IPS-18c (cell line): Measurements from ENCODE around the gene CTDSP2.

Source experiments
- H3K4me3 ChIP-seq: 2 replicates; pipeline ENCODE4 v1.7.0; 2013; ENCODE audit warnings: low read depth, mild to moderate bottlenecking, low read length, moderate library complexity; ENCODE audit not compliant: insufficient read depth
- H3K9me3 ChIP-seq: one replicate; pipeline ENCODE4 v1.6.1; 2013; ENCODE audit warnings: mild to moderate bottlenecking, low read length, moderate library complexity; ENCODE audit not compliant: control insufficient read depth, insufficient read depth

CTDSP2 gene

DNA sequence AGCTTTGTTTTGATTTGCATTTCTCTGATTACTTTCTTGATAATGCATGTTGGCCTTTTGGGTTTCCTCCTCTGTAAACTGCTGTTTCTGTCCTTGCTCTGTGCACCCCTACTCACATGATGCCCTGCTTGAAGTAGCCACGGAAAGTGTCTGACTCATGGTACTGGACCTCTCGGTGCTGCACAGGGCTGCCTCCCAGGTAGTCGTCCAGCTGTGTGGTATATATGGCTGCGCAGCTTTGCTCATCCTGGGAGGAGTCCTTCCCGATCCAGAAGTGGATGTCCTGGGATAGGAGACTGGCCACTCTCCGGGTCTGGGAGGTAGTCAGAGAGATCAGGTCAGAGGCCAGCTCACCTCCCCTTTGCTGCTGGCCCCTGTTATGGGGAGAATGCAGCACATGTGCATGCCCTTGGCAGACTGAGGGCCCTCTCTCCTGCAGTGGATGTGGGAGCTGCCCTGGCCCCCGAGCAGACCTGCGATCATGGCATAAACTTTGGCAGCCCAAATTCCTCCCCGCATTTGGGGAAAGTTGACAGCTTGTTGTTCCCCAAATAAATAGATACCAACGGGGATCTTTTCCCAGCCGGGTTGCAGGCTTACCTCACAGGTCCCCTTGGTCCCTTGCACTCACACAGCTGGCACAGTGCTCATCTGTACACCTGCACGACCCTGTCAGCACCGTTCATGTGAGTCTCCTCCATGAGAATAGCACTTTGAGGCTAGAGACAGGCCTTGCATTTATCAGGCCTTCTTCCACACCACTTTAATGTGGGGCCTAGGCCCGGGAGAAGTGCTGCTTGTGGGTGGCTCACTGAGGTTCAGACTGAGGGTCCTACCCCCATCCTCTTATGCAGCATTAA is 33.2 kb downstream of the CTDSP2 start:
- H3K9me3 ChIP-seq, result no peaks in the 10 kb centered on the region

DNA sequence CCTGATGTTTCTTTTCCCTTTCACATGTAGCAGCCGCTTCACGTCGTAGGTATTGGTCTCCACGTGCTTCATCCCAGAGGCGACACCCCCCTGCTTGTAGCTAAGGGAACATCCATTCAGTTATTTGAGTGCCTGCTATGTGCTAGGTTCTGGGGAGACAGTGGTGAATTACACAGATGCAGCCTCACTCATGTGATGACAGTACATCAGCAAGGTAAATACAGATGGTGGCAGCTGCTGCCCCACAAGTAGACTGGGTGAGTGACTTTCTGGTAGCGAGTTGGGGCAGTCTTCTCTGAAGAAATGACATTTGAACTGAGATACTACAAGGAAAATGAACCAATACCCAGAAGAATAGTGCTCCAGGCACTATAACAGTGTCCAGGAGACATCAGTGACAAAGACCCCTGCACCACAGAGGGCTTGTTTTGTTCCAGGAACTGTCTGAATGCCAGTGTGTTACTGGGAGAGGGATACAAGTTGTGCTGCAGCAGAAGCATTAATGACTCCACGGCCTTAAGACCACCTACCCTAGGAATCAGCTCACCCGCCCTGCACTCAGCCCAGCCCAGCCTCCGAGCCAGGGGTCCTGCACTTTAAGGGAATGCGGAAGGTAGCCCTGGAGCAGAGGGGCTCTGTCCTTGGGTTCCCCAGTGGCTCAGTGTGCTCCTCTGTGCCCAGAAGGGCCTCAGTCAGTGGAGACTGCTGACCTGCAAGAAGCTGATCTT is 35.3 kb downstream of the CTDSP2 start:
- Histone ChIP-seq H3K4me3 (no peak overlapping the region), H3K9me3 (no peaks in the 10 kb centered on the region)

More for the DNA sequence above, 33.2 kb downstream of the CTDSP2 start:
- no peak overlapping the region for H3K4me3 ChIP-seq

DNA sequence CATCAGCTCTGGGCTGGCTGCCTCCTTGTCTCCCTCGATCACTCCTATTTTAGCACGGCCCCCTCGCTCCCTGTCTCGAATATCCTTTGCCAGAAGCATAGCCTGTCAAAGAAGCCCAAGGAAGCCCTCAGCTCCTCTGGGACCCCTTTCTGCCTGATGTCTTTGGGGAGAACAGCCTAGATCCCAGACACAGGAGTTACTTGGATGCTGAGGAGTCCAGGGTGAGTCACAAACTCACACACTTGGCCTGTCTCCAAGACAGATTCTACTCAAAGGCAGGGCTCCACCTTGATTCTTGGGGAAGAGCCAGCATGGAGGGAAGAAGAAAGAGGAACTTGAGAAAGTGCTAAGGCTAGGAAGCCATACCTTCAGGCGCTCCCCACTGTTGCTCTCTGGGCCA is 36.1 kb downstream of the CTDSP2 start:
- no peak overlapping the region for H3K4me3 ChIP-seq
- no peaks in the 10 kb centered on the region for H3K9me3 ChIP-seq

DNA sequence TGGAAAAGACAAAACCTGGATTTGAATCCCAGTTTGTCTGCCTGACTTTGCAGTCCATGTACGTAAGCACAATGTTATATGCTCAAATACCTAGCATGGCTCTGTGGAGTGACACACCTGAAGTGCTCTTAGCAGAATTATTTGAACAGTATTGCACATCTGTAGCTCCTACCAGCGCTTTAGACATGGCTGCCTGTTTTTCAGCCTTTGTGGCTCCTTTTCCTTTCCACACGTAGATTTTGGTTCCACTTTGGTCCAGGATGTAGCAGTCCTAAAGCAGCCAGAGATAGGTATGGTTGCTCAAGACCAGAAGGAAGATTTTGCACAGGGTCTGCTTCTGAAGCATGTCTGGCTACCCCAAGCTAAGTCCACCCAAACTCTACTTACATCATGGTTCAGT is 37.1 kb downstream of the CTDSP2 start:
- no peak overlapping the region for H3K4me3 ChIP-seq

DNA sequence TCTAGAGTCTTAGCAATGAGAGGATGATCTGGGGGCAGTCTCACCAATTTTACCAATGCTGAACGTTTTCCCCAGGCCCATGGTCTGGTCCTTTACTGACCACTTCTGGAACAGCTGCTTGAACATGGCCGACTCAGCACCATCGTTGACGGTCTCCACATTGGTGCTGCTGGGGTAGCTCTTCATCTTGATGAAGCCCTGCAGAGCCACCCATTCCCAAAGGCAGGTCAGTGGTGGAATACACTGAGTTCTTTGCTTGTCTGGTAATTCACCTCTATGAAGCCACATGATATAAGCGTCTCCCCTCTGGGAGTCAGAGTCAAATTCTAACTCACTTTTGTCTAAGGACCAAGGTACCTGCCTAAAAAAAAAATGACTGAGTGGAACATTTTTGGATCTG is 38.2 kb downstream of the CTDSP2 start:
- no peaks in the 10 kb centered on the region for H3K9me3 ChIP-seq
- no peak overlapping the region for H3K4me3 ChIP-seq

More for the DNA sequence above, 37.1 kb downstream of the CTDSP2 start:
- no peaks in the 10 kb centered on the region for H3K9me3 ChIP-seq

DNA sequence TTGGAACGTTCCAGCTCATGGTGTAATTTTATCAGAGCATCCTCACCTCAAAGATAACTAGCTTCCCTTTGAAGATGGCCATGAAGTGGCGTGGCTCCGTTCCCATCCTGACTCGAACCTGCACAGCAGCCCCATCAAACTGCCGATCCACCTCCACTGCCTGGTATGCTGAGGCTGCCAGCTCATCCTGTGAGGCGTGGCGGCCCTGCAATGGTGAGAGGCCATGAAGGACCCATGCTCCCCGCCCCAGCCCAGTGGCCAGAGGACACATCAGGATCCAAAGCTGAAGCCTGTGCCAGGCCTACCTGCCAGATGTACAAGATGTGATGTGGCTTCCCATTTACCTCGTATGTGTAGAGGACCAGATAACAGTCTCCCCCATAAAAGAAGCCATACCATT is 39.2 kb downstream of the CTDSP2 start:
- Histone ChIP-seq H3K9me3 (no peaks in the 10 kb centered on the region), H3K4me3 (no peak overlapping the region)

DNA sequence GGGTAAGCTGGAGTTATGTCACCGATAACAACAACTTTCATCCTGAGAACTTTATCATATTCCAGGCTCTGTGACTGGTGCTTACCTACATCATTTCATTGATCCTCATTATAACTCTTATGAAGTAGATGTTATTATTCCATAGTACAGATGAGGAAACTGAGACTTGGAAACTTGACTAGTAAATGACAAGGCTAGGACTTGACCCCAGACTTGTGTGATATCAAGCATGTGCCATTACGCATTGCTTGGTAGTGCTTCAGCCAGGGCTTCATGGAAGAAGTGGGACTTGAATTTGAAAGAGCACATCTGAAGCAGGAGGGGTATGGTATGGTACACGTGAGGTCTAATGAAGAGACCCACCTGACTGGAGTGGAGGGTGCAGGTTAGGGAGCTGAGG is 39.9 kb downstream of the CTDSP2 start:
- Histone ChIP-seq H3K9me3 (no peaks in the 10 kb centered on the region), H3K4me3 (no peak overlapping the region)

DNA sequence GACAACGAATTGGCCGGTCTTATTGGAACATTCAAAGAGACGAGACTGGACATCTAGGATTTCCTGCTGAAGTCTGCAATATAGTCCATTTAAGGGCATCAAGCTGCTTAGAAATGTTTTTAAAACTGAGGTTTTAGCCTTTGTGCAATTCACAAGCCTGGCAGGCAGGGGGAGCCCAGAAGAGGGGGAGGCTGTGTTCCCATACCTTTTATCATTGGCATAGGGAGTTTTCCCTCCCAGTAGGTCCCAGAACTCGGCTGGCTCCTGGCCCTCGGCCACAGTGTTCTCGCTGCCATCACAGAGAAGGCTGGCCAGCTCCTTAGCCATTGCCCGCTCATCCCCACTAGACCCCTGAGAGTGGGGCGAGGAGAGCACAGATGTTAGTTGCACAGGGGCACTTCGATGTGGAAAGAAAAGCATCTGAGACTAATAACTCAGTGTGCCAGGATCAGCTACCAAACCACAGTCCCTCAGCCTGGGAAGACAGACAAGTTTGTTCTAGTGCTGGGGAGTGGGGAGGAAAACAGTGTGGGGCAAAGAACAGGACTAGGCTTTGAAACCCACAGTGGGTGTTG is 43.1 kb downstream of the CTDSP2 start:
- Histone ChIP-seq H3K4me3 (no peak overlapping the region), H3K9me3 (no peaks in the 10 kb centered on the region)

DNA sequence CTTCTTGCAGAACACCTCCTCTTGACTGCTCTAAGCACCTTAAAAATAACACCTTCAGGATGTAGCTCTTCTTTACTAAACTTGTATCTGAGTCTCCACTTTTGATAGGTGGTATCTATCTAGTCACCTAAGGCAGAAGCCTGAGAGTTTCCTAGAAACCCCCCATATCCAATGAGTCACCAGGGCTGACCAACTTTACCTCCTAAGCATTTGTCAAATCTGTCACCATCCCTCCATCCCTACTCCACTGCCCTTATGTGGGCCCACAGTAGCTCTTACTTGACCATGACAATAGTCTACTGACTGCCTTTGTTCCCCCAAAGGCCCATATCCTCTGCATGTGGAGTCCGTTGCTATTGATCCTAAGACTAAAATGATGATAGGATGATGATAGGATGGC is 43.9 kb downstream of the CTDSP2 start:
- H3K4me3 ChIP-seq, result no peak overlapping the region
- no peaks in the 10 kb centered on the region for H3K9me3 ChIP-seq

DNA sequence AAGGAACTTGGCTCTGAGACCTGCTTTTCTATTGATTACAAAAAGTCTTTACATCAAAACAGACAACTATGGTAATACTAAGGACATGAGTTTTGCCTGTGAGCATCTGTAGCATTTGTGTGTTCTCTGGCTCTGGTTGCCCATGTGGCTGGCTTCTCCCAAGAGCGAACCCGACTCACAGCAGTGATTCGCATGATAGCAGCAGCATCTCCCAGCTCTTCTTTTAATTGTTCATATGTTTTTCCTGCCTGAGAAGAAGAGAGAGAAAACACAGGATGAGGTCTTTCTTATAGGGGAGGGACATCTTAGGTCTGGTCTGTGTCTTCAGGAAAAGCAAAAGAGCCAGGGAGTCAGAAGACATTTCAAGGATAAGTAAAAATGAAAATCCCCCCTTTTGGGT is 45.6 kb downstream of the CTDSP2 start:
- H3K9me3 ChIP-seq, result no peaks in the 10 kb centered on the region
- H3K4me3 ChIP-seq, result no peak overlapping the region

DNA sequence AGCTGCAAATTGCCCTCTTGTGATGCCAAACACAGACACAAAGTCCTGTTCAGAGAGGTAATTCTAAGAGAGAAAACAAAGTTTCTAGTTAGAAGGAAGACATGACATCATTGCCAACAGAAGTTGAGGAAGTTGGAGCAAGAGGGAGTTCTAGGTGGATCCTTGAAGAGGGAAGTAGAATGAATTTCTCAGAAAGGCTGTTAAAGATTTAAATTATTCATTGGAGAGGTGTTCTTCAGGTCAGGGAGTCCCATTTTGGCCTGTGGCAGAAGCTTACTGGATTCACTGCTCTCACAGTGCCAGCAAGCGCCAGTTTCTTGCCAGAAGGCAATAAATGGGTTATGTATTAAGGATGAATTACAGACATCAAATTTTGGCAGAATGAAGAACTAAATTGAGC is 48.6 kb downstream of the CTDSP2 start:
- Histone ChIP-seq H3K9me3 (no peaks in the 10 kb centered on the region), H3K4me3 (no peak overlapping the region)

DNA sequence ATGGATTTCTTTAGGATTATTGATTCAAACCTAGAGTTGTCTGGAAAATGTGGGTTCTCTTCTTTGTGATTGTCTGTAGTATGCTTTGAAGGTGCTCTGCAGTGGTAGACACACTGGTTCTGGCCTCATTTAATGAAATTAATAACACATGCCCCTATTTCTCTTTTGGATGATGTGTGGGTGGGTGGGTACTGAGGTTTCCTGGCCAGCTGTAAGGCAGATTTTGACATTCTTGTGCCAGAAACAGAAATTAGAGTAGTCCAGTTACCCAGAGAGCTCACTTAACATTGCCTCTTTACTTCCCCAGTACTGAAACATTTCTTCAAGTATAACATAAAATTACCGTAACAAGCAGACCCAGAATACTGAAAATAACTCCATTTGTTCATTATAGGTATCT is 49.5 kb downstream of the CTDSP2 start:
- H3K4me3 ChIP-seq, result no peak overlapping the region
- no peaks in the 10 kb centered on the region for H3K9me3 ChIP-seq

DNA sequence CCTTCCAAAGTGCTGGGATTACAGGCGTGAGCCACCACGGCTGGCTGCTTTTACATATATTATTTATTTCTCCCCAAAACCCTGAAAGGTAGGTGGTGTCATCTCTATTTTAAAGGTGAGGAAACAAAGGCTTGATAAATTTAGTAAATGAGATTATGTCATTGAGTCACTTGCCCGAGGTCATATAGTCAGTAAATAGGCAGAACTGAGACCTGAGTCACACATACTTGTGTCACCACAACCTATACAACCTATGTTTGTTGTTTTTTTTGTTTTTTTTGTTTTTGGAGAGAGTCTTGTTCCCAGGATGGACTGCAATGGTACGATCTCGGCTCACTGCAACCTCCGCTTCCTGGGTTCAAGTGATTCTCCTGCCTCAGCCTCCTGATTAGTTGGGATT is 51.2 kb downstream of the CTDSP2 start:
- H3K4me3 ChIP-seq, result no peak overlapping the region
- no peaks in the 10 kb centered on the region for H3K9me3 ChIP-seq

DNA sequence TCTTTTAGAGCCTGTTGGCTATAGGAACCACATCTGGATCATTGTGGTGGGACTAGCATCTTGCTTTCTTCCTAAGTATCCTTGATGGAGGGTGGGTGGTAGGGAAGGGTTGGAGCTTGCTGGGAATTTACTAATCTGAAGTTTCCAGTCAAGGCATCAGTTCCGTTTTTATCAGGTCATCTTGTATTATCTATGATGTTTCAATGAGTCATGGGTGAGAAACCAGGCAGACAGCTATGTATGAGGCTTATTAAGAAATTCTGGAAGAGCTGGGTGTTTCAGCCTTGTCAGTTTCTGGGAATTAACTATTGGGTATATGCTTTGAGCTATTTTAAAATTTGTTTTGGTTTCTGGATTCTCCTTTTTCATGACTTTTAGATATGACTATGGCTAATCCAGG is 52.6 kb downstream of the CTDSP2 start:
- Histone ChIP-seq H3K9me3 (no peaks in the 10 kb centered on the region), H3K4me3 (no peak overlapping the region)

DNA sequence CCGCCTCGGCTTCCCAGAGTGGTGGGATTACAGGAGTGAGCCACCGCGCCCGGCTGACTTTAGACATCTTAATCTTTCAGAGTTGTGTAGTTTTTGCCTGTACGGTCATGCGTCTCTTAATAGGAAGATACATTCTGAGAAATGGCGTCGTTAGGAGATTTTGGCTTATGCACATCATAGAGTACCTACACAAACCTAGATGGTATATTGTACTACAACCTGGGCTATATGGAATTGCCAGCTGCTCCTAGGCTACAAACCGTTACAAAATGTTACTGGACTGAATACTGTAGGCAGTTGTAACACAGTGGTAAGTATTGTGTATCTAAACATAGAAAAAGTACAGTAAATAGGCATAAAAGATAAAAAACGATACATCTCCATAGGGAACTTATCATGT is 62.7 kb downstream of the CTDSP2 start:
- no peak overlapping the region for H3K4me3 ChIP-seq

DNA sequence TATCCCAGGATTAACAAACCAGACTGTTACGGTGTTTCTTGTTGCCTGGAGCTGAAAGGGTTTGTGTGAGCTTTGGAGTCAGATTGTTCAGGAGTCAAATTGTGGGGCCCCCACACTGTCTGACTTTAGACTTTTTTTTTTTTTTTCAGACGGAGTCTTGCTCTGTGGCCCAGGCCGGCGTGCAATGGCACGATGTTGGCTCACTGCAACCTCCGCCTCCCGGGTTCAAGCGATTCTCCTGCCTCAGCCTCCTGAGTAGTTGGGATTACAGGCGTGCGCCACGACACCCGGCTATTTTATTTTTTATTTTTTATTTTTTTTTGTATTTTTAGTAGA is 63.1 kb downstream of the CTDSP2 start:
- peak overlapping the region; percentile 96 for H3K4me3 ChIP-seq

More for the DNA sequence above, 62.7 kb downstream of the CTDSP2 start:
- no peaks in the 10 kb centered on the region for H3K9me3 ChIP-seq

DNA sequence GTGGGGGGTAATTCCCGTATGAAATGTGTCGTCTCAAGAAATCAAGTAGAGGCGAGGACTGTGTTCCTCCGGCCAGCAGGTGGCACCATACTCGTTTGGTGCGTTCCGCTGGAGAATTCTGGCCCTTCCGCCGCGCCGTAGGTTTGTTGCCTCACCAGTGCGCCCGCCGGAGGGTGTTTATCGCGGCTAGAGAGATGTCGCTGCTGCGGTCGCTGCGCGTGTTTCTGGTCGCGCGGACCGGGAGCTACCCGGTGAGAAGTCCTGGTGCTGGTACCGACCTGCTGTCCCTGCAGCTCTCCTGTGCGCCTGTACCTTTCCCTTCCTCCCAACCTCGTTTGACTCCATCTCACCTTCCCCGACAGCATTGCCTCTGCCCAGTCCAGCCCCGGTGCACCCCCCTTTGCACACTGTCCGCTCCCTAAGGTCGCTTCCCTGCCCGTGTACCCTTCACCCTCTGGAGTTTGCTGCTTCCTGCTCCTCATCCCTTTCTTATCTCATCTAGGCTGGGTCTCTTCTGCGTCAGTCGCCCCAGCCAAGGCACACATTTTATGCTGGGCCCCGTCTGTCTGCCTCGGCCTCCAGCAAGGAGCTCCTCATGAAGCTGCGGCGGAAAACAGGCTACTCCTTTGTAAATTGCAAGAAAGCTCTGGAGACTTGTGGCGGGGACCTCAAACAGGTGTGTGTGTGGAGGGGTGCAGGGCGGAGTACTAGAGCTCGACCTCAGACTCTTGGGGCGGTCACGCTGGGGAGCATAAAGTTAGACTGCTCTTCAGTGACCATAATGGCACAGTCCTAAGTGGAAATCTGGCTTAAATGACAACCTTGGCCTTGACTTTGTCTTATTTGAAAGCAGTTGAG is 63.7 kb downstream of the CTDSP2 start, which contains the start of gene TSFM:
TSFM (plus strand) TSS at position 180 of the 858 bp plus-strand sequence; CDS start at position 195, 15 bp downstream.
- Histone ChIP-seq H3K9me3 (no peaks in the 10 kb centered on the region), H3K4me3 (peak within 1 kb of the TSS; percentile 96)

More for the DNA sequence above, 63.1 kb downstream of the CTDSP2 start:
- no peaks in the 10 kb centered on the region for H3K9me3 ChIP-seq
